WI38 (cell line): Measurements from ENCODE around the gene GJA9.
"Not testable (repeated sequence)": the region's sequence is repeated elsewhere in the genome, so short reads cannot be mapped to it uniquely, and the experiment has no call there.

Experiments
- H3K4me3 ChIP-seq: 2 replicates; pipeline ENCODE4 v1.5.1; 2011; ENCODE audit warnings: low read depth, mild to moderate bottlenecking, control low read depth, low read length
- TF ChIP-seq, protein P1 (sequence below): IDR thresholded peaks from 2 replicates; pipeline ENCODE4 v1.5.1; 2012; ENCODE audit warnings: low read depth, mild to moderate bottlenecking, control low read depth, low read length

GJA9 gene

DNA sequence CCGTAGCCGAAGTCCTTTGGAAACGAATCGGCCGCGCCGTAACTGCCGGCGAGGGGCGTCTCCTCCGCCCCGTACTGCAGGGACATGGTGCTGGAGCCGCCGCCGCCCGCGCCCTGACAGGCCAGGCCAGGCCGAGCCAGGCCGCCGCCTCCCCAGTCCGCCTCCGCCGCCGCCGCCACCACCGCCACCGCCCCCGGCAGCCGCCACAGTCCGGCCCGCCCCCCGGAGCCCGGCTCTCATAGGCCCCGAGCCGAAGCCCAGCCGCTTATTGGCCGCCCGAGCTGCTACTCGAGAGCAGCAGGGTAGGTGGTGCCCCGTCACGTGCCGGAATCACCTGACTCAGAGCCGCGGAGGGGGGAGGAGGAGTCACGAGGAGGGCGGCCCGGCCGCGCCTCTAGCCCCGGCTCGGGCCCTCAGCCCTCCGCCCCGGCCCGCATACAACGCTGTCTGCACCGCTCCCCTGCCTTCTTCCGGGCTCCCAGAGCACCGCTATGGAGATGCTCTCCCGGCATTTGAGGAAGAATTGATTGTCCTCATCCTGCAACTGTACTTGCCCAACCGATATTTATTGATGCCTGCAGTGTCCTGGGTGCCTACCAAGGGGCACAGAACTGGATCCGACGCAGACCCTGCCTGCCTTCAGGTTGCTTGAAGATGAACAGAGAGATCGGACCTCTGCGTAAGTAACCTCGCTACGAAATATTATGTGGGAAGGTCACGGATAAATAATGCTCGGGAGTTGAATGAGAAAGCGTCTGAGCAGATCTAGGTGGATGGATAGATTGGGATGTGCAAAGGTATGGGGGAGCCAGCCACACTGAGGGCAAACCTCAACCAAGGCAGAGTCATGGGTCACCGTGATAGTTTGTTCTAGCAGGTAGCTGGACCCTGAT is 21.6 kb downstream of the GJA9 start, which contains the start of gene RRAGC:
RRAGC (minus strand) TSS at position 212 of the 893 bp plus-strand sequence; CDS start at position 86, 126 bp downstream.
- TF ChIP-seq, protein P1, sequence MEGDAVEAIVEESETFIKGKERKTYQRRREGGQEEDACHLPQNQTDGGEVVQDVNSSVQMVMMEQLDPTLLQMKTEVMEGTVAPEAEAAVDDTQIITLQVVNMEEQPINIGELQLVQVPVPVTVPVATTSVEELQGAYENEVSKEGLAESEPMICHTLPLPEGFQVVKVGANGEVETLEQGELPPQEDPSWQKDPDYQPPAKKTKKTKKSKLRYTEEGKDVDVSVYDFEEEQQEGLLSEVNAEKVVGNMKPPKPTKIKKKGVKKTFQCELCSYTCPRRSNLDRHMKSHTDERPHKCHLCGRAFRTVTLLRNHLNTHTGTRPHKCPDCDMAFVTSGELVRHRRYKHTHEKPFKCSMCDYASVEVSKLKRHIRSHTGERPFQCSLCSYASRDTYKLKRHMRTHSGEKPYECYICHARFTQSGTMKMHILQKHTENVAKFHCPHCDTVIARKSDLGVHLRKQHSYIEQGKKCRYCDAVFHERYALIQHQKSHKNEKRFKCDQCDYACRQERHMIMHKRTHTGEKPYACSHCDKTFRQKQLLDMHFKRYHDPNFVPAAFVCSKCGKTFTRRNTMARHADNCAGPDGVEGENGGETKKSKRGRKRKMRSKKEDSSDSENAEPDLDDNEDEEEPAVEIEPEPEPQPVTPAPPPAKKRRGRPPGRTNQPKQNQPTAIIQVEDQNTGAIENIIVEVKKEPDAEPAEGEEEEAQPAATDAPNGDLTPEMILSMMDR: no peak
- H3K4me3 ChIP-seq: peak within 1 kb of the TSS; percentile 95

DNA sequence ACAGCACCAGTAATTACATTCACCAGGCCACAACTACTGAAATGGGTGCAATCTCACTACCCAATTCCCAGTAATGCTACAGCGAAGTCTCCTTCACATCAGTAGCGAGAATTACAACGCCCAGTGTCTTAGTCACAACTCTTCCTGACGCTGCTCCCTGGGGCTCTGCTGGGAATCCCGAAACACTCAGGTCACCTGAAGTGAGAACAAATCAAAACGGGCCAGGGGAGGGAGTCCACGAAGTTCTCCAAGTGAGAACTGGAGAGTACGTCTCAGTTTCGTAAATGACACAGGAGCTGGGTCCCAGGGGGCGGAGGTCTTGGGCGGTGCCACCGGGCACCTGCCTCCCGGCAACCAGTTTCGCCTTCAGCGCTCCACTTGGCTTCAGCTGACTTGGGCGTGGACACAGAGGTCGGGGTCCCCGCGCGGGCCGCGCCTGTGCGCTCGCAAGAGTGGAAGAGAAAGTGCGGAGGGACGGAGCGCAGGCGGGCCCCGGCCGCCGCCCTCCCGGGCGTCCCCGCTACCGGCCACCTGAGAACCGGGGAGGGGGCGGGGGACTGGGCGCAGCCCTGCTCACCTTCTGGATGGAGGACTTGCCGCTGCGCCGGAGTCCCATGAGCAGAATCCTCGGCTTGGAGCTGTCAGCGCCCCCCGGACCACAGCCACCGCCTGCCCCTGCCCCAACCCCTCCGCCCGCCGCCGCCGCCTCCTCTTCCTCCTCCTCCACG is 22.4 kb downstream of the GJA9 start:
- TF ChIP-seq, protein P1: no peak
- H3K4me3 ChIP-seq: peak overlapping the region; percentile 95

DNA sequence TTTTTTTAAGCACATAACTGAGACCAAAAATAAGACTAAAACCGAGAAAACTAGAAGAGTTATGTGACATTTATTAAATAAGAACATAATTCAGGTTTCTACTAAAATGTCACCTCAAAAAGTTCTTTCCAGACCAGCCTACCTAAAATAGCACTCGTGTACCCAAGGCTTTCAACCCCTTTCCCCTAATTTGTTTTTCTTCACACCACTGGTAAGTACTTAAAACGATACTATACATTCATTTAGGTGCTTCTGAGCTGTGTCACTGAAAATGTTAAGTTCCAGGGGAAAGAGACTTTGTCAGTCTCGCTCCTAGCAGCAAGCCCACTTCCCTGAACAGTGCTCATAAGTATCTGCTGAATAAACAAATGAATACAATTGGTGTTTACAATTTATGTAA is 28.6 kb downstream of the GJA9 start:
- no peak overlapping the region for H3K4me3 ChIP-seq
- TF ChIP-seq, protein P1: no peak

DNA sequence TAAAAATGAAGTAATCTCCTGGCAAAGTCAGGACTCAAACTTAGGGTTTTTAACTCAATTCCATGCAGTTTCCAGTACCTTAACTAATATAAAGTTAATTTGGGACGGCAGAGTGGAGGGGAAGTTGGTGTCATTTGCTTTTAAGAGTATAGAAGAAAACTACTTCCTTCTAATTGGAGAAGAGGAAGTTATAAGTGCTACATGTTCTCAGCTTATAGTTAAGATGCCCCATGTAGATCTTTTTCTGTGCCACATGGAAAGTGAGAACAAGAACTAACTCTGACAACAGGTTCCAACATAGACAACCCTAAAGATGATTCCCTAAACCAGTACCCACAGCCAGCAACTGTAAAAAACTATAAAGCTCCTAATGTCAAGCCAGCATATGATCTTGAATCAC is 33.3 kb downstream of the GJA9 start:
- TF ChIP-seq, protein P1: no peak
- no peak overlapping the region for H3K4me3 ChIP-seq

DNA sequence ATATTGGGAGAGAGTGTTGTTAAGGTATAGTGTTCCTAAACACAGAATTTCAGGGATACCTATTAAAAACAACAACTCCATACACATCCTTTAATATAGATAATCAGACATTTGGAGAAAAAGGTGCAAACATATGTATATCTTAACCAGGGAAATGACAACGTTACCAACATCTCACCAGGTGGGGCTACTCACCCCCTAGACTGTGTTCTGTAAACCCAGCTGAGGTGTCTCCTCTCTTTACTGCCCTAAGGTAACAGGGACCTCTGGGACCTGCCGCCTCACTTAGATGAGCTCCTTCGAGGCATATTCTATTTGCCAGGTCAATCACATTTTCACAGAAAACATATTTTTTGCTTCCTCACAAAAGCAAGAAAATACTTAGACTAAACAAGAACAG is 35.2 kb downstream of the GJA9 start:
- TF ChIP-seq, protein P1: no peak
- no peak overlapping the region for H3K4me3 ChIP-seq

DNA sequence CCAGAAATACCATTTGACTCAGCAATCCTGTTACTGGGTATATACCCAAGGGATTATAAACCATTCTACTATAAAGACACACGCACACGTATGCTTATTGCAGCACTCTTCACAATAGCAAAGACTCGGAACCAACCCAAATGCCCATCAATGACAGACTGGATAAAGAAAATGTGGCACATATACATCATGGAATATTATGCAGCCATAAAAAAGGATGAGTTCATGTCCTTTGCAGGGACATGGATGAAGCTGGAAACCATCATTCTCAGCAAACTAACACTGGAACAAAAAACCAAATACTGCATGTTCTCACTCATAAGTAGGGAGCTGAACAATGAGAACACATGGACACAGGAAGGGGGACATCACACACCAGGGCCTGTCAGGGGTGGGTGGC is 36.3 kb downstream of the GJA9 start:
- H3K4me3 ChIP-seq: not testable (repeated sequence)

DNA sequence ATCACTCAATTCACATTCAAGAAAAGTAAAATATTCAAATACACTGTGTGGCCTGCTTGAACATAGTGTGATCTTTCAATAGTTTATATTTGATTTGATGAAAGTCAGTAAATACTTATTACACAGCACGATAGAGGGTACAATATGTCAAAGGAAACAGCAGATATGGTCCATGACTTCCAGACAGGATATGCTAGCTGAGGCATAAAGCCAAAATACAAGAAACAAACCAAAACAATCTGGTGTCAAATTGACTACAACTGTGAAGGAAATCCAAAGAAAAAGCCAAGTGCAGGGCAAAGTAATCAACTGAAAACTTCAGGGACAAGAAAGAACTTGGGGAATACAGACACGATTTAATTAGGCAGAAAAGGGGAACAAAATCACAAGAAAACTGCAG is 41.1 kb downstream of the GJA9 start:
- H3K4me3 ChIP-seq: no peak overlapping the region
- TF ChIP-seq, protein P1: no peak
